HG03135 (cell line): ENCODE data around the gene SORCS2.

Source experiments
- ATAC-seq: cut with Tn5 transposase; IDR thresholded peaks from one replicate; pipeline ENCODE4 v1.9.1; 2021; ENCODE audit warnings: mild to moderate bottlenecking, moderate library complexity; ENCODE audit not compliant: unreplicated experiment

The SORCS2 gene

DNA sequence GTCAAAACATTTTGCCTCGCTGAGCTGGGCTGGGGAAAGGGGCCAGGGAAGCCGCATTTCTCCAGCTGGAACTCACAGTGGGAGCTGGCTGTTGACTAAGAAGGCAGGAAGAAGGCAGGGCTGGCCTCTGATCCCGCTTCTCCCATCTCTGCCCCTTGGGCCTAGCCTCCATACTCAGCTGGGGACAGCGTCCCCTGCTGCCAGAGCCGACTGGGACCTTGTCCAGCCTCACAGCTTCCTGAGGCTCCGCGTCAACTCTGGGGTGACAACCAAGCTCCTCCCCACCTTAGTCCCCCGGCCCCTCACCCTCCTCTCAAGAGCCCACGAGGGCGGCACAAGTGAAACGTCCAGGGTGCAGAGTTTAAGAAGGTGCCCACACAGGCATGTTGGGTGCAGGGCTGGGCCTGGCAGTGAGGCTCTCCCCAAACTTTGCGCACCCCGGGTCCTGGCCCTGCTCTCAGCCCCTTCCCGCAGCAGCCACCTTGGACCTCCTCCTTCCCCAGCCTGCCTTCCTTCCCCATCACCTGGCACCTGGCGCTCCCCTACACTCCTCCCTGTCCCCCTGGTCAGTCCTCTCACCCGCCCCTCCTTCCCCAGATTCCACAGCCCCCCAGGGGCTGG lies 141.6 kb downstream of the SORCS2 start:
- ATAC-seq = no peak

DNA sequence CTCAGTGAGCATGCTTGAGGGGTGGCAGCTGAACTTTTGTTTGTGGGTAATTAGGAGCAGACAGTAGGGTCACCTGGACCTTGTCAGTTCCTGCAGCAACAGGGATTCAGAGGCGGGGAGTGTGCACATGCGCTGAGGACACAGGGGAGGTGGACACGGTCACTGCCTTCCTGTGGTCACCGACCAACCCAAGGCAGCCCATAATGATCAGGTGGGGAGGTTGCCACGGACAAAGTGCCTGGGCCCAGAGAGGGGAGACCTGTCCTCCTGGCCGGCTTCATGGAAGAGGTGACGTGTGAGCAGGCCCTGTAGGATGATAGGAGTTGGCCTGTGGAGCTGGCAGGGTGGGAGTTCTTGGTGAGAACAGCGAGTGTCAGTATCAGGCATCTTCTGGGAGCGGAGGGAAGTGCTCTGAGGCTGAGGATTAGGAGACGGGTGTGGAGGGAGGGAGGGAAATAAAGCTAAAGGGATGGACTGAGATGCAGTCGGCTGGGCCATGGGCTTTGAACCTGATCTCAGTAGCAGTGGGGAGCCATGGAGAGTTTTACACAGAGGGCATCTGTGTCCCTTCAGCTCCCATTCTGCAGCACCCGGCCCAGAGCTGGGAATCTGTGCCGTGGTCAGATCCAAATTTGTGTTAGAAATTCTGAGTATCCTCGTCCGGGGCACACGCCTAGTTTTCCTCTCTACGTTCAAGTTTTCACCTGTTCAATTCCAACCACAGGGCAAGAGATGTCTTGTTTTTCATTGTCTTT lies 142.4 kb downstream of the SORCS2 start:
- no peak for ATAC-seq

DNA sequence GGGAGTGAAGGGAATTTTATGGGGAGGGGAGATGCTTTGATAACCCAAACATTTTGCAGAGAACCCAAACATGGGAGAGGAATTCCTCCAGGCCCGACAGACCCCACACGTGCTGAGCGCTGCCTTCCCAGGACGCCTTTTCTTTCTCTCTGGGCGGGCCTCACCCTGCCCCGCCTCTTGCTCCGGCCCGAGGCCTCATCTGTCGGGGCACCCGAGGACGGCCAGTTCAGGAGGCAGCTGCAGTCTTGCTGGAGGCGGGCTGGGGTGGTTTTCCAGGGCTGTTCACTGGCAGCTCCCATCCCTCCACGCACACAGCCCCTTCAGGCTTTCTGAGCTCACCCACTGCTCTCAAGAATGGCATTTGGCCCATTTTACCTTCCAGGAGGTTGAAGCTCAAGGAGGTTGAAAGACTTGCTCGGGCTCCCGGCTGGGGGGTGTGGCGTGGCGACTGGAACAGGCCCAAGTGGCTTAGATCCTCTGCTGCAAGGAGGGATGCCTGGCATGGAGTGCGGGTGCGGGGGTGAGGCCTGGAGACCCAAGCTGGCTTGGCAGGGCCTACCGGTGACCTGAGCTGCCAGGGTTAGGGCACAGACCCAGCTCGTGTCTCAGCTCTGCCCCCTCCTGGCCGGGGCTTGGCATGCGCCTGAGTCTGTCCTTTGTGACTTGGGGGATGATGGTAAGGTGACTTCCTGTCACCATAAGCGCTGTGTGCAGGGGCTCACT lies 143.2 kb downstream of the SORCS2 start:
- no peak for ATAC-seq

DNA sequence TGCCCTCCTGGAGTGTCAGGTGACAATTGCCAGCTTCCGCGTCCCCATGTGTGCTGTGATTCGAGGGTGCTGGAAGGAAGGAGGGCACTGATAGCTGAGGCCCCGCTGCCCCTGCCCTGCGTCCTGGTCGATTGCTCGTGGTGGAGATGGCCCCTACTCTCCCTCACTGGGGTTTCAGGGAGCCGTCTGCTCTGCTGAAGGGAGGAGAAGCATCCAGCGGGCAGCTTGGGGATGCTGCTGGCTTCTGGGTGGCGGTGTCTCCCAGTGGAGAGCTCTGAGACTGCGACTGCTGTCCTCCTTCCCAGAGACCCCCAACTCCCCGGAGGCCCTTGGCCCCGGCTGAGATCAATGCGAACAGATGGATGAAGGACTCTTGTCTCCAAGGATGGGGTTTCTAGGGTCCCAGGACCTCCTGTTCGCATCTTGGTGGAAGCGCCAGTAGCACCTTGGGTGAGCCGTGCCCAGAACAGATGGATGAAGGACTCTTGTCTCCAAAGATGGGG lies 143.8 kb downstream of the SORCS2 start:
- ATAC-seq = no peak

DNA sequence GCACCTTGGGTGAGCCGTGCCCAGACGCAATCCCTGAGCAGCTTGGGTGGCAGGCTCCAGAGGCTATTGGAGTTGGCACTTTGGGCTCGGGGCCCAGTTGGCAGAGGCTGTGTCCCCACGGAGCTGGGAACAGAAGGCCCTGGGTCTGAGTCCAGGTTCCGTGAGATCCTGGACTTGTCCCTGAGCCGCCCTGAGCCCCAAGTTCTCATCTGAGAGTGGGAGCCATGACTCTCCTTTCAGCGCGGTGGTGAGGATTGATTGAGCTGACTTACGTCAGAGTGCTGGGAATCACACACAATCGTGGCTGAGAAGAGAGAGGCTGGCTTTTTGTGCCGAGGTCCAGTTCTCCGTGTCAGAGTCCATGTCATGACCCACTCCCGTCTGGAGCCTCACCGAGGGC lies 144.4 kb downstream of the SORCS2 start:
- no peak for ATAC-seq

DNA sequence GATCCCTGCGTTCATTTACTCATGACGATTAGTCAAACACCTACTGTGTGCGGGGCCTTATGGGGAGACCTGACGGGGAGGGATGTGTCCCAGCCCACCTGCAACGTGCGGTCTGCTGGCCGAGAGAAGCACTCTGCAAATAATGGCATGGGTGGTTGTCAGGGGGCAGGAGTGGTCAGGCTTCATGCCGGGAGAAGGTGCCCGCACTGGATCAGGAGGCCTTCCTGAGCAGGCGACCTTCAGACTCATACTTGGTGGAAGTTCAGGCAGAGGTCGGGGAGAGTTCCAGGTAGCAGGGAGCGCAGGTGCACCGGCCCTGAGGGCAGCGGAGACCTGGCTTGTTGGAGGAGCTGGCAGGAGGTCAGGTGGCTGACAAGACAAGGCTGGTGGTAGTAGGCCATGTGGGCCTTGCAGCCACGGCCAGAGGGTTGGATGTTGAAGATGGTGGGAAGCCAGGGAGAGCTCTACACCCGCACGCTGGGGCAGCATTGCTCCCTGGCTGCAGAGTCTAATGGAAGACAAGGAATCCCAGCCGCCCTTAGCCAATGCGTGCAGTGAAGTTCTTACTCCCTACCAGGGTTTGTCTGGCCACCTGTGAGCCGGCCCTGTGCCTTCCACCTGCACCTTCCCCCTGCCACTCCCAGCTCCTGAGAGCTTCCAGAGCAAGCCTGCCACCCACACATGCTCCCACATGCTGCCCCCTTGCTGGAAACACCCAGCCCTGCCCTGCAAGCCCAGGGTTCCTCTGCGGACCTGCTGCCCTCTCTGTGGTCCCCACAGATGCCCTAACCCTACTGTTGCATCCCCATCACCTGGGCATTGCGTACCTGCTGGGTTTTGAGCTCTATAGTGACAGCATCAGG lies 145.1 kb downstream of the SORCS2 start:
- ATAC-seq = no peak

DNA sequence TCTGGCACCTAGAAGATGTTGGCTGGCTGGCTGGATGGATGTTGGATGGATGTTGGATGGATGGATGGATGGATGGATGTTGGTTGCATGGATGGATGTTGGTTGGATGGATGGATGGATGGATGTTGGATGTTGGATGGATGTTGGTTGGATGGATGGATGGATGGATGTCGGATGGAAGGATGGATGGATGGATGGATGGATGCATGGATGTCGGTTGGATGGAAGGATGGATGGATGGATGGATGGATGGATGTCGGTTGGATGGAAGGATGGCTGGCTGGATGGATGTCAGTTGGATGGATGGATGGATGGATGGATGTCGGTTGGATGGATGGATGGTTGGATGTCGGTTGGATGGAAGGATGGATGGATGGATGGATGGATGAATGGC lies 145.7 kb downstream of the SORCS2 start:
- no peak for ATAC-seq

DNA sequence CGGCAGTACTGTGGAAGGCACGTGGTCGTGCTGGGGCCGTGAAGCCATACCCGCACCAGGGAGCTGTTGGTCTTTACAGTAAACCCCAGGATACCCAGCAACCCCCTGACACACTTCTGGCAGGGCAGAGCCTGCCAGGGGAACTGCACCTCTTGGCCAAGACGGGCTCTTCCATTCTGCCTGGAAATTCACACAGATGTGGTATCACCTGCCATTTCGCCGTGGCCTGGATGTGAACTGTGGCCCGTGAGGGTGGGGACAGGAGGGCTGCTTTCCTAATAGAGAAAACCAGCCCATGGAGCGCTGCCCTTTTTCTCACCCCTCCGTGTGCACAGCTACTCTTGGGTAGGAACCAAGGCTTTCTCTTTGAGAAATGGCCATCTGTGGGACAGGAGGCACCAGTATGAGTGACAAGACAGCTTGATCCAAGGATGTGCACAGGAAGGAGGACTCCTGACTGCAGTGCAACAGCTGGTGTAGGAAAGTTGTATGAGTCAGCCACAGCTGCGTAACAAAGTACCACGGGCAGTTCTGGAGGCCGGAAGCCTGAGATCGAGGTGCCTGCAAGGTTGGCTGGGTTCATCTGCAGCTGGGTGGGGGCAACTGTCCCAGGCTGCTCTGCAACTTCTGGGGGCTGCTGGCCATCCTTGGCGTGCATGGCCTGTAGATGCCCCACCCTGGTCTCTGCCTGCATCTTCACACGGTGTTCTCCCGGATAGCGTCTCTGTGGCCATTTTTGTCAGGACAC lies 146.7 kb downstream of the SORCS2 start:
- no peak for ATAC-seq

DNA sequence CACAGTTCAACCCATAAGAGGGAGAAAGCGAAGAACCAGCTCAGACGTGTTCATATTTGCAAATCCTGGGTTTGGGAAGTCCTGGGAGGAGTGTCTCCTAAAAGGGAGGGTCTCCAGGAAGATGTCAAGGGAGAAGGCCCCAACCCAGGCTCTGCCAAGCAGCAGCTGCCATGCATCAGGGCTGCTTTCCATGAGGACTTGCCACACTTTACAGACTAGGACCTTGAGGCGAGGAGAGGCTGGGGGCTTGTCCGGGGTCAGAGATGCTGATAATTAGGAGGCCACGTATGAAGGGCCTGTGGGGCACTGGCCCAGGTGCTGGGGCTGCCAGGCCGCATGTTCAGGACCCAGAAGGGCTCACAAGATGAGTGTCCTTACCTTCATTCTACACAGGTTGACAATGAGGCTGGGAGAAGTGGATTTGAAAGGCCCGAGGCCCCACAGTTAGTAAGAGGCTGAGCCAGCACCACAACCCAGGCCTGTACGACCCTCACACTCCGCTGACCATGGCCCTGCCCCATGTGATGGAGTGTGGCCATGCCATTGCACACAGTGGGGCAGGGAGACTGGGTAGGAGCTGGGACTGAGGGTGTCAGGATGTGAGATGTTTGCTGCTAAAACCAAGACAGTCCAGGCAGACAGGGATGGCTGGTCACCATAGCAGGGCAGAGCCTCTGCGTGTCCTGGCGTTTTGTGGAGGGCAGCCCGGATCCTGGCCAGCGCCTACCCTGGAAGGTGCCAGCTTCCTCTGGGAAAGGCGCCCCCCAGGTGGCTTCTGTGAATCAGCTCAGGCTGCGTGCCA lies 147.6 kb downstream of the SORCS2 start:
- no peak for ATAC-seq

DNA sequence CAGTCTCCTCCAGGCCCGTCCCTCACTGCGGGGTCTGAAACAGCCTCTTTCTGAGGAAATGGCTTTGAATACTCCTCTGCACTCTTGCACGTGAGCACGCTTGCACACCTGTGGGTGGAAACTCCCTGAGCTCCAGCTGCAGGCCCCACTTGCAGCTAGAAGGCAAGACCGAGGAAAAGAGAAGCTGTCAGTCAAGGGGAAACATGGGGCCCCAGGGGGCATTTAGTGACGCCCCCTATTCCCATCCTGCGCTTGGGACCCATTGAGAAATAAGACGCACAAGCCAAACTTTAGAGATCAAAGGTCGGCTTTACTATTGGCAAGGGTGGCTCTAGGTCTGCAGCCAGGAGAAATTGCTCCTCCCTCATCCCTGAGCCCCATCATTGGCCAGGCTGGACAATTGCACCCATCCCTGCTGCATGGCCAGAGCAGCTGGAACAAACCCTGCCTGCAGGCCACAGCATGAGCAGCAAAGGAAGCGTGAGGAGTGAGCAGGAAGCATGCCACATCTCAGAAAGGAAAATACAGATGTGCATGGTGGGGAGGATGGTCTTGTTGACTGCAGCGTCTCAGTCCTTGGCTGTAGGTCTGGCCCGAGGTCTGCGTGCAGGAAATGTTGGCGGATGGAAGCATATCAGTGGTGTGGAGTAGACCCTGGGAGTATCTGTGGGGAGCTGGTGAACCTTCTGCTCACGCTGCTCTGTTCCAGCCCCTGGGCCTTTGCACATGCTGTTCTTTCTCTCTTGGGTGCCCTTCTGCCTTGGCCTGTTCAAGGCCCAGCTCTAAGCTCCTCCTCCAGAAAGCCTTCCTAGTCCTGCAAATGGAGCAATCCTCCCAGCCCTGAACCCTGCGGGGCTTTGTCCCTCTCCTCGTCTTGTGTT lies 148.5 kb downstream of the SORCS2 start:
- ATAC-seq = no peak

DNA sequence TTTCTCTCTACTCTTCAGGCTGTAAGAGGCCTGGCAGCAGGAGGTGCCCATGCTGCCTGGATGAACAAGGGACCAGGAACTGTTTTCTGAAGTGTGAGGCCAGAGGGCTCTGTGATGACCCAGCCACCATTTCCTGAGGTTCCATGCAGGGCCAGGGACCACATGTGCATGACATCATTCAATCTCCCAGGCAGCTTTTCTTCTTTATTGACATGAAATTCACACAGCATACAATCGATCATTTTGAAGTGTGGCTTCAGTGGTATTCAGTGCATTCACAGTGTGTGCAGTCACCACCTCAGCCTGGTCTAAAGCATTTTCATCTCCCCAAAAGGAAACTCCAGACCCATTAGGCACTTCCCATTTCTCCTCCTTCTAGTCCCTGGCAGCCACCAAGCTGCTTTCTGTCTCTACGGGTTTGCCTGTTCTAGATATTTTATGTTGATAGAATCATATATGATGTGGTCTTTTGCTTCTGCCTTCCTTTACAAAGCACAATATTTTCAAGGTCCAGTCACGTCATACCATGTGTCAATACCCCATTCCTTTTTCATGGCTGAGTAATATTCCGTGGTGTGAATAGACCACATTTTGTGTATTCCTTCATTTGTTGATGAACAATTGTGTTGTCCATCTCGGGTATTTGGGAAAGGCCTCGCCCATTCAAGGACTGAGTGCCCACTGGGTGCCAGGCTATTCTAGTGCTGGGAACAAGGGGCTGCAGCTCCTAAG lies 149.3 kb downstream of the SORCS2 start:
- no peak for ATAC-seq

DNA sequence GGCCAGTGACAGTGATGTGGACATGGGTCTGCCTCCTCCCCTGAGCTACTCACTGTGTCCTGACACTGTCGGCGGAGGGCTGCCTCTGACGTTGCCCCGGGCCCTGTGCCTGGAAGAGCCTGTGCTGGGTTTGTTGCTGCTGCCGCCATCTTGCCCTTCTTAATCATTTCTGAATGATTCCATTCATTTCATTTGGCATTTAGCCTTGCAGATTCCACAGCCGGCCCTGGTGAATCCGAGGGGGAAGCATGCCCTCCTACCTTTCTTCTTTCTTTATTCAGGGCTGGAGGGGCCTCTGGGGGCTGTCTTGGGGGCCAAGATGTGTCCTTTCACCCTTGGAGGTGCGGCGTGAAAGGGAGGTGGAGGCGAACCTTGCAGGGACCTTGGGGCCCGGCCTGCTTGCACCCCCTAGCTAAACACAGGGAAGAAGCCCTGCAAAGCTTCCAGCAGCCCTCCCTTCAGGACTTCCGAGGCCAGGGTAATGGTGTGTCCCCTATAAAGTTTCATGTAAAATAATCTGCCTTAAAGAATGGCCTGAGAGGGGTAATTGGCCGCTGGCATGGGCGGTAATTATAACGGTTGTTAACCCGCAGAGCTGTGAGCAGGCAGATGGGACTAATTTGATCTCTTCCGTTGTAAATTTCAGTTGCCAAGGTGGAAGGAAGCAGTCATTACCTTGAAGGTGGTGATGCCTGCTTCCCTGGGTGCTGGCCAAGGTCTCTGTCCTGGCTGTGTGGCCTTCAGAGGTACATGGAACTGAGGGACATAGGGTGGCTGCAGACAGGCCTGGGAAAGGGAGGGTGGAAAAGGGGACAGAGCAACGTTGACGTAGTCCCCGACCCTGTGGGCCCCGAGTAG lies 150.1 kb downstream of the SORCS2 start:
- ATAC-seq = no peak

DNA sequence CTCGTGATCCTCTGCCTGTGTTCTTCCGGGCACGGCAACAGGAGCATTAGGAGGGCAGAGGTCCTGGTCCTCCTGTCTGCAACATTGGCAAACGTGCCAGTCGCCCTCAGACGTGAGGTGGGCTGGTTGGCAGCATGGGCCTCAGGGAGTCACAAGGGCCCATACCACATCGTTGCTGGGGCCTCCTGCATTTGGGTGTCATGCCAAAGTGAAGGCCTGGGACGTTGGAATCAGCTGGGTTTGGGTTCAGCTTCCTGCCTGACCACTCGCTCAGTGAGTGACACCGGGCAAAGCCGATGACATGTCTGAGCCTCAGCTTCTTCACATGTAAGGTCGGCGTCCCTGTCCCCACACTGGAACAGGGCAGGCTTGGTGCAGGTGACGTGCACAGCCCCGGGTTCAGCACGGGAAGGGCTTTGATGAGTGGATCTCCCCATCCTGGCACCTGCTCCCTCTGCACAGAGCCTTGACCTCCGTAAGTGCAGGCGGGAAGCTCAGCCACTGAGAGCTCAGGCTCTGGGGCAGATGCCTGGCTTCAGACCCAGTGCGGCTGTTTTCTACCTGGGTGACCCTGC lies 150.8 kb downstream of the SORCS2 start:
- ATAC-seq = no peak

DNA sequence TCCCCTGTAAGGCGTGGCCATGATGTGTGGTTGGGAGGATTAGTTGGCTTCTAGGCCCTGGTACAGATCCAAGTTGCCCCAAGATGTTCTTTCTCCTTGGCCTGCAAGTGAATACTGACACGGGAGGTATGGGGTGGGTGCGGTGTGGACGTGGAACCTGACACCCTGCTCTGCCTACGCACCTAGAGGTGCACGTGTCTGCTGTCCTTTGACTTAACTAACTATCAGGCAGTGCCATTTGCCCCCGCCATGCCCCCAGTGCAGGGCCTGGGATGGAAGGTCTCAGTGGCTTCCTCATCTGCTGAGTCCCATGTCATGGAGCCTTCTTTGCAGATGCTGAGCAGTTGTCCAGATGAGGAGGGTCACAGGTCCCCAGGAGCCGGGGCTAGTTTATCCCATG lies 151.6 kb downstream of the SORCS2 start:
- ATAC-seq = no peak

DNA sequence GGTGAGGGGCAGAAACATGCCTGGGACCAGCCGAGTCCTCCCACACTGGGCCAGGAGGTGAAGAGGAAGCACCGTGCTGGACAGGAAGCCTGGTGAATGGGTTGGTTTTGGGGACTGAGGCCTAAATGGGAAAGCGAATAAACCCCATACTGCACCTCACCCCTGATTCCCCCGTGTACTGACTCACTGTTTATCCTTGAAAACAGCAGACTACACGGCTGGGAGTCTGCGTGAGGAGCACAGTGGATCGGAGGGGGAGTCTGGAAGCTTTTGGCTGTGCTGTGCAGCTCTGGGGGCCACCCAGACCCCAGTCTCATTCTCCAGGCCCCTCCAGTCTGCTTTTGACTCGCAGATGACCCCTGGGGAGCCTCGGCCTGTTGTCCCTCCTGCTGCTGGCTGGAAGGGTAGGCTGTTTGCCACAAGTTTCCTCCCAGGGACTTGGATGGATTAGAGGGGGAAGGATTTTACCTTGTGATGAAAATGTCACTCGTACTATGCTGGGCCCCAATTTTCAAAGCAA lies 152.4 kb downstream of the SORCS2 start:
- ATAC-seq = no peak

DNA sequence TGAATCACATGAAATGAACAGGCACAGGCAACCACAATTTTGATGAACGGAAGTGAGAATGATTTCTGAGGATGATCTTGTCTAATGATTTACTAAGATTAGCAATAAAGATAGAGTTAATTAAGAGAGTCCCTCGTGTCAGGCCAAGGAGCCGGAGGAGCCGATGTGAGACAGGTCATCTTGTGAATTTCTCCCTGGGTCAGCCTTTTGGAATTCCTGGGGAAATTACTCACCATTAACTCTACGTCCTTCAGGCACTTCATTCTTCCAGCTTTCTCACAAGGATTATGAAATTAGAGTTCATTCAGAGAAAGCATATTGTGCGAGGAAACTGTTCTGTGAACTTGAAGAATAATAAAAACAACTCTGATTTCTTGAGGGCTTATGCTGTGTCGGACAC lies 155.6 kb downstream of the SORCS2 start:
- ATAC-seq = no peak
